Smooth muscle cell of the brain vasculature (primary cell): ENCODE results near the gene TAGLN.

Experiments used
- DNase-seq: peaks from one replicate; pipeline ENCODE4 v3.0.0-alpha.2; 2012; ENCODE audit warnings: low read depth, low spot score

The TAGLN gene

DNA sequence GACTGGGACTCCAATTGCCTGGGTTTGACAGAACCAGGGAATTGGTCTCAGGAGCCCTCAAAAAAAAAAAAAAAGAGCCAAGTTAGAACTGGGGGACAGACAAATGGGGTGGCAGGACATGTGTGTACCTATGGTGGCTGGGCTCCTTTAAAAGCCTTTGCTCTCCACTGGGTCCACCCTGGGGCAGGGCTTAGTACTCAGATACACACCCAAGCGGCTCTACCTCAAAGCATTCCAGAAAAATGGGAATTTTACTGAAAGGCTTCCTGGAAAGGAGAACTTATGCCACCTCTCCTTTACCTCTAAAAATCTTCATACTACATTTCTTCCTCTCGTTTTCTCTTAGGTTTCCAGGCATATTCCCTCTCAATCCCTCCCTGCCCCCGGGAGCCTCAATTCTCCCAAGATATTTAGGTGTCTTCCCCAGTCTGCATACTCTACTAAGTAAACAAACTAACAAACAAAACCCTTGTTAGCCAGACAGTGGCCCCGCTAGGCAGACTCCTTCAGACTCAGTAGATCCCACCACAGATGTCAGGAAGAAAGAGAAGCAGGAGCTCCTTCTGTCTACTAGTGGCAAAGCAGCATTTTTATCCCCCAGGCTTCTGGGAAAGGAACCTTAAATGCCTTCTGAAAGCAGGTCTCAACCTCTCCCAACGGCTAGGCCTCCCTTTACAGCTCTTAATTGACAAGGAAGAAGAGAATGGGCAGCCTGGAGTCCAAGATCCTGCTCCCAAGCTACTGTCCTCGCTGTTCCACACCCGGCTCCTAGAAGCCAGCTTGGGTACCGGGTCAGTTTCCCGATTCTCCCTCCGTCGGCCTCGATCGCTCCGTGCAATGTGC lies 32.0 kb downstream of the TAGLN start:
- DNase-seq = no peak

DNA sequence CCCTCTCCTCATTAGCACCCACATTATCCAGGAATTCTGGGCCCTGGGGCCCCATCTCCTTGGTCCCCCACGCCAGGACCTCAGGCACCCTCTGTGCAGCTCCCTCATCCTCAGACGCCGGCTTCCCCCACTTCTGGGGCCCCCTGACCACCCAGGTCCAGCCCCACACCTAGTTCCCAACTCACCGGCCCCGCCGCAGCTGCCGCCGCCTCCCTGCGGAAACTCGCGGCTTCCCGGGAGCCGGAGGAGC lies 32.6 kb downstream of the TAGLN start, which contains the start of gene PCSK7:
Gene PCSK7, minus strand, starts transcription at position 232 of the 250 bp plus-strand sequence. CDS start 2,229 bp downstream, outside the sequence.
- peak; percentile 15 for DNase-seq

DNA sequence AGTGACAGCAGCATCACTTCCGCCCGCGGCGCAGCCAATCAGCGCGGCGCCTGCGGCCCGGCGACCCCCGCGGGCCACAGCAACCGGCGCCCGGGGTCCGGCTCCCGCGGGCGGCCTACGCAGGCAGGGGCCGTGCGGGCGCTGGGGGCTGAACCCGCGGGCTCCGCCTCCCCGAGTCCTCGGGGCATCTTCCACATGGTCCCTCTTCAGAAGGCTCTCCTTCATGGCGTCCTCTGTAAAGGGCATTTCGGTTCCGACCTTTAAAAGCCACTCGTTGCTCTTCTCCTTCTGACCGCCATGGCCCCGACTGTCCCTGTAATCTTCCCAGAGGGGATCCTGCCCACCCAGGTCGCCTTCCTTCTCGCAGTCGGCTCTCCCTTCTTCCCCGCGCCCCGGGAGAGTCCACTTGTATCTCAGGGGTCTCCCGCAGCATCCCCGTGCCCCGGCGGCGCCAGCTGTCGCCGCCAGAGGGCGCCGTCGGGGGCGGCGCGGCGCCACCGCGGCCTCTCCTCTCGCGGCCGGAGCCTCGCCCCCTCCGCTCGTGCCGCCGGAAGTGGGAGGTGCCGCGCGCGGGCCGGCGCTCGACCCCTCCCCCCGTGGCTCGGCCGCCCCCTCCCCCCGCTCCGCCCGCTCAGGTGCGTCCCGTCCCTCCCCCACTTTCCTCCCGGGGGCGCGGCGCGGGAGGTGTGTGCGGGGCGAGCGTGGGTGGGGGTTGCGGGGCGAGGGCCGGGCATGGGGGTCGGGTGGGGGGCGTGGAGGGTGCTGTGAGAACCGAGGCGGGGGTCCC lies 33.1 kb downstream of the TAGLN start, which contains the start of gene RNF214:
Gene RNF214, plus strand, starts transcription at position 580 of the 787 bp plus-strand sequence. CDS start 1,602 bp downstream, outside the sequence.
- DNase-seq = peak; percentile 40

DNA sequence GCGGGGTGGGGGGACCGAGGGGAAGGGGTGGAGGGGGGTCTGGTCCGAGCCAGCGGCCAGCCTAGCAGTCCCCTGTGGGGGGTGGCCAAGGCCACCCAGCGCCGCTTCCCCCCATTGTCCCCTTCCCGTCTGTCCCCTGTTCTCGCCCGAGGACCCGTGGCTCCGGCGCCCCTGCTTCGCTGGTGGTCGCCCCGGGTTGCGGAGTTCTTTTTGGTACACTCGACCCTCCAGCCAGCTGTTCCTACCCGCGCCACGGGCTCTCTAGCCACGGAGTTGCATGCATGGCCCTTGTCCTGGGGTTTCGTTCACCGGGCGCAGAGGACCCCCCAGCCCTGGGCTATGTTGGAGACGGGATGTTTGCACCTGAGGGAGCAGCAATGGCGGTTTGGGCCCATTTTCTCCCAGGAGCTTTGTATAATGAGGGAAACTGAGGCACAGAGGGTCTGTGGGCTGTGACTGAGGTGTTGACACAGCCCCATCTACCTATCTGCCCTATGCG lies 33.8 kb downstream of the TAGLN start:
- DNase-seq = no peak

DNA sequence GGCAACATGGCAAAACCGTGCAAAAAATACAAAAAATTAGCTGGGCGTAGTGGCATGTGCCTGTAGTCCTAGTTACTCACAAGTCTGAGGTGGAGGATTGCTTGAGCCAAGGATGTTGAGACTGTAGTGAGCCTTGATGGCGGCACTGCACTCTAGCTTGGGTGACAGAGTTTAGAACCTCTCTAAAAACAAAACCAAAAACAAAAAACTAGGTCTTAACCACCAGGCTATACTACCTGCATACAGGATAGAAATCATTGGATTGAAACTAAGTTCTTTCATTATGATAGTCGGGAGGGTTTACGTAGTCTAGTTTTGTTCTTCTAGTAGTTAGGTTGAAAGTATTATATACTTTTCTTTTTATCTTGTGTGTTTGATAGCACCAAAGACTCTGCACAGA lies 39.1 kb downstream of the TAGLN start:
- DNase-seq = no peak

DNA sequence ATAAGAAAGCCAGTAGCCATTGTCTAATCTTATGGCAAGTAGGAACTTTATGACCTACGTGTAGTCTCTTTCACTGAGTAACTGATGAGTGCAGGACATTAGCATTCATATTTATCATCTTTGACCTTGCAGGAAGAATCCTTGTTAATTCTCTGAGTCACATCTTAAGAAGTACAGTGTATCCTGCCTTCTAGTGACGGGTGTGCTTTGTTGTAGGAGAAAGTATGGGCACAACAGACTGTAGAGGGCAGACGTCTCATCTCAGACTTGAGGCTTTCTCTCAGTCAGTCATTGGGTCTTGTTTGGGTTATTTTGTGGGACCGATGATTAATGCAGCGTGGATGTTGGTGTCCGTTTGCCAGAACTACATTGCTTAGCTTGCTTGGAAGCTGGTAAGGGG lies 40.1 kb downstream of the TAGLN start:
- peak; percentile 24 for DNase-seq

DNA sequence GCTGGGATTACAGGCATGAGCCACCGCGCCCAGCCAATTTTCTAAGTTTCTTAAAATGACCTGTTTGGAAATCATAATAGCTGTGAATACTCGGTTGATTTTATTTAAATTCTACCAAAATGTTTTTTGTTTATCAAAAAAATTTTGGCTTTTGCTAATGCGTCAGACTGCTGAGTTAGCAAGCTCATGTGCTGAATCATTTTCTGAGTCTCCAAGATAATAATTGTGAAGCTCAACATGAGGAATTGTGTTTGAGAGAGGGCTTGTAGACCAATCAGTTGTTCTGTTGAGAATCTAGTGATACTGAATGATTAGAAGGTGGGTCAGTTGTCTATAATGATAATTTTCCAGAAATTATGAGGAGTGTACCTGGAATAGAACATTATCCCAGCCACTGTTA lies 49.2 kb downstream of the TAGLN start:
- no peak for DNase-seq

DNA sequence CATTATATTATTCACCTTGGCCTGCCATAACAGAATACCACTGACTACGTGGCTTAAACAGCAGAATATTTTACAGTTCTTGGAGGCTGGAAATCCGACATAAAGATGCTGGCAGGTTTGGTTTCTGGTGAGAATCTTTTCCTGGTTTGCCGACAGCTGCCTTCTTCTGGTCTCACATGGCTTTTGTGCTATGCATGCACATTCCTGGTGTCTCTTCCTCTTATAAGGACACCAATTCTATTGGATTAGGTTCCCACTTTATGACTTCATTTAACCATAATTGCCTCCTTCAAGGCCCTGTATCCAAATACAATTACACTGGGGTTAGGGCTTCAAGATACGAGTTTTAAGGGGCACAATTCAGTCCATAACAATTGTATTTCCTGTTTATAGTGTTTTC lies 50.4 kb downstream of the TAGLN start:
- no peak for DNase-seq

DNA sequence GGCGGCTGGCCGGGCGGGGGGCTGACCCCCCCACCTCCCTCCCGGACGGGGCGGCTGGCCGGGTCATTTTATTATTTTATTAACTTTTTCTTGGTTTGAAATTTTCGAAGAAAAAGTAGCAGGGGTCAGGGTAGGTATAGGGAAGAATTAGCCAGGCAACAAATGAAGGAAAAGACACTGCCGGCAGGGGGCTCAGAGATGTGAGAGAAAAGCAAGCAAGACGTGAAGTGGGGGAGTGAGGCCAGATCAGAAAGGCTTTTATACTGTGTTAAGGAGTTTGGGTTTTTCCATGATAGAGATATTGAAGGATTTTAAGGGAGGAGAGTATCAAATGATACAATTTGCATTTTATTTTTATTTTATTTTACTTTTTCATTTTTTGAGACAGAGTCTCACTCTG lies 52.3 kb downstream of the TAGLN start:
- DNase-seq = no peak

DNA sequence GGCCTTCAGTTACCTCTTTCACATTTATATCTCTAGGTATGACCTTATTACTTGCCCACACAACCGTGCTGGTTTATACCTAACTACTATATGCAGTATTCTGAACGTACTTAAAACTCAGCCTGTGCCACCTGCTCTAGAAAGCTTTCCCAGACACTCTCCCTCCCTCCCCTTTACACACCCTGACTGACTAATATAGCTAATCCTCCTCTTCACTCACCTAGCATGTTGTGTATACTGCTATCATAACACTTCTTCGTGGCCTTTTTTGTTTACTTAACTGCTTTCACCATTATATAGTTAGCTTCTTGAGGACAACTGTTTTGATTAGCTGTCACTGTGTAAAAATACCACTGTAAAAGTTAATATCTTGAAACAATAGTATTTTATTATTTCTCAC lies 56.8 kb downstream of the TAGLN start:
- DNase-seq = no peak

DNA sequence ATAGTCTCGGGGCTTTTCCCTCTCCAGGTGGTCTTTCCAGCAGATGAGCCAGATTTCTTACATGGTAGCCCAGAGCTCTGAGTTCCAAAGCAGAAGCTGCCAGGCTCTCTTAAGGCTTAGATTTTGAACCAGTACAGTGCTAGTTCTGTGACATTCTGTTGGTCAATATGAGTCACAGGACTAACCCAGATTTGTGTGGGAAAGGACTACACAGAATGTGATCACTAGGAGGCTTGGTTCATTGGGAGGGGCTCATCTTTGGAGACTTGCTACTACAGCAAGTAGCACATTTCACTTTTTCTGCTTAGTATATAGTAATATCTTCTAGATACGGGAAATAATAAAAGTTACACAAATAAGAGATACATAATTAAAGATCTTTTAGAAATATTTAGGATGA lies 57.4 kb downstream of the TAGLN start:
- DNase-seq = no peak
